Memory B cell (primary cell): ENCODE data around the gene LGMN.
A peak's percentile ranks its signal among the peaks of the same experiment; 100 is the strongest.
"Not testable (repeated sequence)": the region's sequence is repeated elsewhere in the genome, so short reads cannot be mapped to it uniquely, and the experiment has no call there.

Source experiments
- ATAC-seq: fragments of 150-1000 bp; cut with Tn5 transposase; 2 replicates; pipeline ENCODE4 v1.10.0; 2021; ENCODE audit warnings: low read depth, mild to moderate bottlenecking, moderate library complexity
- DNase-seq, 2 donors: peaks; one replicate each; pipeline ENCODE4 v3.0.0; 2022; ENCODE audit warnings: low spot score in 2 of 2
- H3K27ac Mint-ChIP-seq: one replicate; pipeline ENCODE4 v1.8.0; 2022; ENCODE audit warnings: mild to moderate bottlenecking, moderate library complexity, mixed read lengths
- H3K27me3 Mint-ChIP-seq: one replicate; pipeline ENCODE4 v1.8.0; 2022; ENCODE audit warnings: mixed read lengths
- H3K36me3 Mint-ChIP-seq: one replicate; pipeline ENCODE4 v1.8.0; 2022; ENCODE audit warnings: mild to moderate bottlenecking, mixed read lengths
- H3K4me1 Mint-ChIP-seq: one replicate; pipeline ENCODE4 v1.8.0; 2022; ENCODE audit warnings: mixed read lengths
- H3K4me3 Mint-ChIP-seq: one replicate; pipeline ENCODE4 v1.8.0; 2022; ENCODE audit warnings: mild to moderate bottlenecking, moderate library complexity, mixed read lengths
- H3K9me3 Mint-ChIP-seq: one replicate; pipeline ENCODE4 v1.8.0; 2022; ENCODE audit warnings: mixed read lengths

LGMN gene

DNA sequence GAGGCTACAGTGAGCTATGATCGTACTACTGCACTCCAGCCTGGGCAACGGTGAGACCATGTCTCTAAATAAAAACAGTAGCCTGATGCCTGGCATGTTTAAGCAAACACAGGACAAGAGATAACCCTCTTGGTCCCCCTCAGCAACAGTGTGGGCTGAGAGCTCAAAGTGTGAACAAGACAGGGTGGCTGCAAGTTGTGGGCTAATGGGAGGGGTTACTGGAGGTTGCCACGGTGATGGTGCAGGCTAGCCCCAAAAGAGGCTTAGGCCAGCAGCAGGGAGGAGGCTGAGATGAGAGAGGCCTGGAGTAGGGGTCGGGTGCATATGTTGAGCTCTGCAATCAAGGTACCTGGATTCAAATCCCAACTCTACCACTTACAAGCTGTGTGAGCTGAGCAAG is 3.4 kb upstream of the LGMN start:
- Mint-ChIP-seq H3K36me3 (no peaks in the 10 kb centered on the region), H3K4me1 (peaks cover 43% of the 10 kb centered on the region), H3K9me3 (peaks cover 3% of the 10 kb centered on the region), H3K27ac (no peak overlapping the region), H3K27me3 (no peaks in the 10 kb centered on the region), H3K4me3 (no peak overlapping the region)
- DNase-seq (no peak), ATAC-seq (no peak)

DNA sequence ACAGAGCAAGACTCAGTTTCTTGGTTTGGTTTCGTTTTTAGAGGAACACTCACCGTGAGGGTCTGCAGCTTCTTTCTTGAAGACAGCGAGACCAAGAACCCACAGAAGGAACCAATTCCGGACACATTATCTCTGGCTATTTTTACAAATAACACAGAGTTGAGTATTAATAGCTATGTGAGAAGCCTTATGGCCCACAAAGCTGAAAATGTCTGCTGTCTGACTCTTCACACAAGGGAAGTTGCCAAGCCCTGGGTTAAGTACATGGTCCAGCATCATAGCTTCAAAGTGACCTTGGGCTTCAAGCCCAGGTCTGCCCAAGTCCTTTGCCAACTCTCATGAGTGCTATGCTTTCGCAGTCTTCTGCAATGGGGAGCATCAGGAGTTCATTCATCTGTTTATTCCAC is 2.6 kb upstream of the LGMN start:
- Mint-ChIP-seq H3K27ac (peak overlapping the region; percentile 76), H3K4me1 (peaks cover 48% of the 10 kb centered on the region), H3K27me3 (no peaks in the 10 kb centered on the region), H3K9me3 (peaks cover 3% of the 10 kb centered on the region), H3K36me3 (no peaks in the 10 kb centered on the region), H3K4me3 (peak overlapping the region; percentile 83)
- ATAC-seq (no peak), DNase-seq (no peak)

DNA sequence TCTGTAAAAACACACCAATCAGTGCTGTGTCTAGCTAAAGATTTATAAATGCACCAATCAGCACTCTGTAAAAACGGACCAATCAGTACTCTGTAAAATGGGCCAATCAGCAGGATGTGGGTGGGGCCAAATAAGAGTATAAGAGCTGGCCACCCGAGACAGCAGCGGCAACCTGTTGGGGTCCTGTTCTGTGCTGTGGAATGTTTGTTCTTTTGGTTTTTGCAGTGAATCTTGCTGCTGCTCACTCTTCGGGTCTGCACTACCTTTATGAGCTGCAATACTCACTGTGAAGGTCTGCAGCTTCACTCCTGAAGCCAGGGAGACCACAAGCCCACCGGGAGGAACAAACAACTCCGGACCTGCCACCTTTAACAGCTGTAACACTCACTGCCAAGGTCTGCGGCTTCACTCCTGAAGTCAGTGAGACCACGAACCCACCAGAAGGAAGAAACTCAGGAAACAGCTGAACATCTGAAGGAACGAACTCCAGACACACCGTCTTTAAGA is 1.8 kb upstream of the LGMN start:
- Mint-ChIP-seq H3K4me1 (peaks cover 53% of the 10 kb centered on the region), H3K4me3 (peak overlapping the region; percentile 83), H3K27ac (peak overlapping the region; percentile 76)
- DNase-seq = peak; percentile 41 to 42
- not testable (repeated sequence) for H3K36me3 Mint-ChIP-seq, H3K27me3 Mint-ChIP-seq, ATAC-seq, H3K9me3 Mint-ChIP-seq

DNA sequence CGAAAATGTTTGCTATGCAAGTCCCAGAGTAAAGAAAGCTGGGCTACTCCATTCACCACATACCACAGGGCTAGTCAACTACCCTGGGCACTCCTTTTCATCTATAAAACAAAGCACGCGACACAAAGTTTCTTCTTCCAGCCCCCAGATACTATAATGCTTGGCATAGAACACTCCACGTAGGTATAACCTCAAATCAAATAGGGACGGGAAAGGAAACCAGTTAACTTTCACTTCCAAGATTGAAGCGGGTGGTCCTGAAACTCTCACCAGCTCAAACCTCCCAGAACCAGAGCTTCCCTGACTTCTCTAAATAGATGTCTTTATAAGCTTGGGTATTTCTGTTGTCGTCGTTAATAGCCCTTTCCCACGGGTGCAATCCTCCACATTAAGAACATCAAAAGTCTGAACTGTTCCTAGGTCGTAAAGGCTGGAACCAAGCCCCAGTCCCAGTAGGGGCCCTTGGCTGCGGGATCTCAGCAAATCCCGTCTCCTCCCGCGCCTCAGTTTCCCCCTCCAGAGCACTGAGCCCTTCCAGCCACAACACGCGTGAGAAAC is 647 bp downstream of the LGMN start:
- no peaks in the 10 kb centered on the region for H3K36me3 Mint-ChIP-seq
- ATAC-seq = peak; percentile 7
- H3K27ac Mint-ChIP-seq = peak overlapping the region; percentile 87
- DNase-seq = no peak
- no peaks in the 10 kb centered on the region for H3K27me3 Mint-ChIP-seq
- H3K4me3 Mint-ChIP-seq = peak overlapping the region; percentile 89
- peaks cover 3% of the 10 kb centered on the region for H3K9me3 Mint-ChIP-seq
- peaks cover 45% of the 10 kb centered on the region for H3K4me1 Mint-ChIP-seq

DNA sequence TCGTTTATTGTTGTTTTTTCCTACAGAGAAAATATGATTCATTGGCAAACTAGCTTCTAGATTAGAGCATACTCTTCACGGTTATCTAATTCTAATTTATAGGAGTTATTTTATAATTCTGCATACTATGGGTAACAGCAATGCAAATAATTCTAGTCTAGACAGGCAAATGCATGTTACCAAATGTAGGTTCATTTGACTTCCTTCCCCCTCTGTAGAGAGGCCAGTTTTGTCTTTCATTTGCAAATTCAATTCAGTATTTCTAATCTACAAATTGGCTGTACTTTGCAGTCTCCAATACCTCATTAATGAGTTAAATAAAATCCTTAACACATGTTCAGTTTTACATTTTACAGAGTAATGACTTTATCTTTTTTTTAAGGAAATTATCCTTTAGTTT is 4.2 kb downstream of the LGMN start:
- Mint-ChIP-seq H3K9me3 (peaks cover 1% of the 10 kb centered on the region), H3K27ac (no peak overlapping the region), H3K4me3 (no peak overlapping the region), H3K4me1 (peaks cover 34% of the 10 kb centered on the region), H3K36me3 (no peaks in the 10 kb centered on the region), H3K27me3 (no peaks in the 10 kb centered on the region)
- DNase-seq = no peak
- no peak for ATAC-seq

DNA sequence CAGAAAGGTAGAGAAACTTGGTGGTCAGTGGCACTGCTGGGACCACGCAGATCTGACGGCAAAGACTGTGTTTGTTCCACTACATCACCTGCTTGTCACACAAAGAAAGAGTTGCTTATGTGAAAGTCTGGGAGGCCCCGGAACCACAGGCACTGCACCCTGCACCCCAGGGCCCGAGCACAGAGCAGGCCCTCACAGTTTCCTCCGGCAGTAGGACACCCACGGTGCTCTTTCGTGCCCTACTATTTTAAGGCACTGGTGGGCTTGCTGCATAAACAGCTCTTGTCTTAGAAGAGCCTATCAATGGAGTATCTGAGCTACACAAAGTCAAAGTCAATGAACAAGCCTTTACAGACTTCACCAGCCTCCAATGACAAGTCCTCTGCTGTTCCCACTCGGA is 8.0 kb downstream of the LGMN start:
- no peaks in the 10 kb centered on the region for H3K27me3 Mint-ChIP-seq
- H3K36me3 Mint-ChIP-seq = no peaks in the 10 kb centered on the region
- DNase-seq = no peak
- no peak for ATAC-seq
- no peak overlapping the region for H3K27ac Mint-ChIP-seq
- peaks cover 15% of the 10 kb centered on the region for H3K4me1 Mint-ChIP-seq
- no peaks in the 10 kb centered on the region for H3K9me3 Mint-ChIP-seq
- H3K4me3 Mint-ChIP-seq = no peak overlapping the region

DNA sequence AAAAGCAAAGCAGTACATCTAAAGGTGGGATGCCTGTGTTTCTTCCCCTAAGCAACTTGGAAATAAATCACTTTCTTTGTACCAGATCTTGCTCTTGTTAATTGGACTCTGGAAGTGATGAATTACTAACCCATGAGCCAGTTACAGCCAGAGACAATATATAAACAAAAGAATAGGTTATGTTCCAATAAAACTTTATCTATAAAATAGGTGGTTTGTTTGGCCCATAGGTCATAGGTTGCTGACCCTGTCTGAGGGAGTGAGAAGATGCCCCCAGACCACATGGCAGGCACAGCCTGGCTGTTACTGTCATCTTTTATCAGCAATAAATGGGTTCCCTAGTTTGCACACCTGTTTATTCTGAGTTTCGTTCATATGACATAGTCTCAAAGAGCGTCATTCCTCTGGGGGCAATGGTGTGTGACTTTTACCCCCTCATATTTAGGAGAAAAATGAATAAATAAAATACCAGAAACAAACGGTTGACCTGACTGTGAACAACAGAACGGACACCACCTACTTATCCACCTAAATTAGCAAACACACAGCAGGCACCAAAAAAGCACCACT is 10.7 kb downstream of the LGMN start:
- Mint-ChIP-seq H3K36me3 (no peaks in the 10 kb centered on the region), H3K9me3 (no peaks in the 10 kb centered on the region), H3K4me1 (peaks cover 13% of the 10 kb centered on the region), H3K27ac (peak overlapping the region; percentile 13), H3K4me3 (no peak overlapping the region), H3K27me3 (no peaks in the 10 kb centered on the region)
- ATAC-seq (peak; percentile 60), DNase-seq (no peak)

DNA sequence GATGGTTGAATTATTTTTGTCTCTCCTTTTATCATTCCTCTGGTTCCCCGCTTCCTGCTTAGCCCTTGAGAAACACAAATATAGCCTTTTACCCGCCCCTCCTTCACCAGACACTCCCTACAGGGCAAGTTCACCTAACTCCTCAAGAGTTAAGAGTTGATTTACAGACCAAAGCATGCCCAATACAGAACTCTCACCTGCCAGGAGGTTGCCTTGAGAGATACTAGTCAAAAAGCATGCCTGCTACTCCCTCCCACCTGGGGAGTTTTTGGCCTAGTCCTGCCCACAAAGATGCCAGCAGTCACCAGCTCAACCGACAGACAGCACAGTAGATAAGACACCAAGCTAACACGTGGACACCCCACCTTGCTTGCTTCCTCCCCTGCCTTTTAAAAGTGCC is 11.2 kb downstream of the LGMN start:
- no peaks in the 10 kb centered on the region for H3K27me3 Mint-ChIP-seq
- H3K27ac Mint-ChIP-seq = peak overlapping the region; percentile 13
- H3K36me3 Mint-ChIP-seq = peaks cover 2% of the 10 kb centered on the region
- no peak overlapping the region for H3K4me3 Mint-ChIP-seq
- ATAC-seq (peak; percentile 56), DNase-seq (no peak)
- no peaks in the 10 kb centered on the region for H3K9me3 Mint-ChIP-seq
- H3K4me1 Mint-ChIP-seq = peaks cover 13% of the 10 kb centered on the region

DNA sequence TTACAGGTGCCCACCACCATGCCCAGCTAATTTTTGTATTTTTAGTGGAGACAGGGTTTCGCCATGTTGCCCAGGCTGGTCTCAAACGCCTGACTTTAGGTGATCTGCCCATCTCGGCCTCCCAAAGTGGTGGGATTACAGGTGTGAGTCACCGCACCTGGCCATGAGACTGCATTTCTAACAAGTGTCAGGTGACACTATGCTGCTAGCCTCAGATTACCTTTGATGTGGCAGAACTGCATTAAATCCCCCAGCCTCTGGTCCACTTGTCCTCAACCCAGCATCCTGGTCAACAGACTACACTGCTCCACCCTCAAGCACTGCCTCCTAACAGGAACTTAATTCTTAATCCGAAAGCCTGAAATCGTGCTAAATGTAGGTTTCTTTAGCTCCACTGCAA is 13.1 kb downstream of the LGMN start:
- no peak overlapping the region for H3K27ac Mint-ChIP-seq
- no peaks in the 10 kb centered on the region for H3K9me3 Mint-ChIP-seq
- DNase-seq = no peak
- ATAC-seq = no peak
- no peaks in the 10 kb centered on the region for H3K27me3 Mint-ChIP-seq
- peaks cover 13% of the 10 kb centered on the region for H3K4me1 Mint-ChIP-seq
- H3K36me3 Mint-ChIP-seq = peaks cover 13% of the 10 kb centered on the region
- H3K4me3 Mint-ChIP-seq = no peak overlapping the region

DNA sequence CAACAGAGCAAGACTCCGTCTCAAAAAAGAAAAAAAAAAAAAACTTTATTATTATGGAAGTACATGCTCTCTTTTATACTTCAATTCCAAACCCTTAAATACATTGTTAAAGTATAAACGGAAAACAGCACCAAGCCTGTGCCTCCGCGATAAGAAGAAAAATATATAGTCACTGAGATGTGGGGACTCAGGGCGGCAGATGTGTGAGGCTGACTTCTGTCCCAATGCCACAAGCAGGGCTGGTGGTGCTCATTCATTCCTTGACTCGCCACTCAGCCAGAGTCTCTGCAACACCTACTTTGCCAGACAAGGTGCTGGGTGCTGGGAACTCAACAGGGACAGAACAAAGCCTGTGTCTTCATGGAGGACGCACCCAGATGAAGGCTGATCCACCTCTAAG is 13.8 kb downstream of the LGMN start:
- Mint-ChIP-seq H3K27me3 (no peaks in the 10 kb centered on the region), H3K27ac (no peak overlapping the region), H3K9me3 (no peaks in the 10 kb centered on the region), H3K4me1 (peaks cover 13% of the 10 kb centered on the region), H3K36me3 (peaks cover 15% of the 10 kb centered on the region), H3K4me3 (no peak overlapping the region)
- DNase-seq (no peak), ATAC-seq (no peak)

DNA sequence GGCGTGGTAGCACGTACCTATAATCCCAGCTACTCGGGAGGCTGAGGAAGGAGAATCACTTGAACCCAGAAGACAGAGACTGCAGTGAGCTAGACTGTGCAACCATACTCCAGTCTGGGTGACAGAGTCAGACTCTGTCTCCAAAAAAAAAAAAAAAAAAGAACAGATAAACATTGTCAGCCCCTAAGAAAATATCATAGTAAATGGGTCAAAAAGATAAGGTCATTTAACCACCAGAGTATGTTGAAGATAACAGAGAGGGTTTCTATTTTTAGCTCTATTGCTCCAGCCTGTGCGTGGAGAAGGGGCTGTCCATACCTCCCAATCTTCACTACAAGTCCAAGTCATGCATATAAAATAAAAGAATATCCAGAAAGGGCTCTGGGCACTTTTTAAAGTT is 15.4 kb downstream of the LGMN start:
- ATAC-seq (no peak), DNase-seq (no peak)
- Mint-ChIP-seq H3K9me3 (no peaks in the 10 kb centered on the region), H3K36me3 (peaks cover 15% of the 10 kb centered on the region), H3K27ac (no peak overlapping the region), H3K4me3 (no peak overlapping the region), H3K4me1 (peaks cover 12% of the 10 kb centered on the region), H3K27me3 (no peaks in the 10 kb centered on the region)

DNA sequence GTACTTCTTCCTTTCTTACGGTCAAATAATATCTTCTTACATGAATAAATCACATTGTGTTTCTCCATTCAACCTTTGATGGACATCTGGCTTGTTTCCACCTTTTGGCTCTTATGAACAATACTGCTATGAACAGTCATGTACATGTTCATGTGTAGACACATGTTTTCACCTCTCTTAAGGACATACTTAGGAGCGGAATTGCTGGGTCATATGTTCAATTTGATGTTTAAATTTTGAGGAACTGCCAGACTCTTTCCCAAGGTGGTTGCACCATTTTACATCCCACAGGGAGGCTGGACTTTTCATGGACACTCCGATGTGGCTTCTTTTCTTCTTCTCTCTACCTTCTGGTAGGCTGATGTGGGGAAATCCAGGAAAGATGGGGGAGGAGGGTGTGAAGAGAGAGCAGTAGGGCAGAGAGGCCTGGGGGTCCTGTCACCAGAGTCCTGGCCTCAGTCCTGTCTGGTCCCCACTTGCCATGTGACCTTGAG is 16.8 kb downstream of the LGMN start:
- no peak for DNase-seq
- no peaks in the 10 kb centered on the region for H3K27me3 Mint-ChIP-seq
- H3K27ac Mint-ChIP-seq = no peak overlapping the region
- no peak overlapping the region for H3K4me3 Mint-ChIP-seq
- H3K36me3 Mint-ChIP-seq = peaks cover 23% of the 10 kb centered on the region
- no peak for ATAC-seq
- H3K4me1 Mint-ChIP-seq = peaks cover 4% of the 10 kb centered on the region
- no peaks in the 10 kb centered on the region for H3K9me3 Mint-ChIP-seq

DNA sequence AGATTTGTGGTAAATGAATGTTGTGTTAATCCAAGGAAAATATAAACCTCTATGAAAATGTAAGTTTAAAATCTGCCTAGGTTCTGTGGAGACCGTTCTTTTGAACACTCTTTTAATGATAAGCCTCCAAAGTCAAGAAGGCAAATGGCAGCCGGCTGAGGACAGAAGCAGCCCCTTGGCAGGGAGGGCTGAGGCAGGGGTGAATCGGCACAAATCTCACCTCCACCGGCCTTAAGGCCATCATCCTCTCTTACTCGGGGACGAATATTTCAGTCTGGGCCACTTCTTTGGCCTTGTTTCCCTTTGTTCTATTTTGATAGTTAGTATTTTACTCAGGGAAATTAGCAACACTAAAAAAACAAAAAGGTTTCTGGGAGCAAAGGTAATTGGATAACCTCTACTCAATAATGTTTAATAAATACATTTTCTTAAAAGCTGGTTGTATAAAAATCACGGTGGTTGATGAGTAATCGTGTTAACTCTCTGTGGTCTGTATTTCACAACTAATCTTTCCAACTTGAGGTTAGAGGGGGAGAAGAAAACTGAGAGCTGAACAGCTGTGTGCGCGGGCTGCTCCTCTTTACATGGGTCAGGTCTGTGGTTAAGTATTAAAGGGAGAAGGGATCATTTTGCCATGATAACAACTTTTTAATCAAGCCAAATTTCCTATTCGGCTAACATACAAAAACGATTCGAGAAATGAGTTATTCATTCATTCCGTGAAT is 18.6 kb downstream of the LGMN start:
- peaks cover 3% of the 10 kb centered on the region for H3K4me1 Mint-ChIP-seq
- H3K27ac Mint-ChIP-seq = no peak overlapping the region
- H3K9me3 Mint-ChIP-seq = no peaks in the 10 kb centered on the region
- peaks cover 31% of the 10 kb centered on the region for H3K36me3 Mint-ChIP-seq
- H3K27me3 Mint-ChIP-seq = no peaks in the 10 kb centered on the region
- no peak for ATAC-seq
- no peak for DNase-seq
- no peak overlapping the region for H3K4me3 Mint-ChIP-seq

DNA sequence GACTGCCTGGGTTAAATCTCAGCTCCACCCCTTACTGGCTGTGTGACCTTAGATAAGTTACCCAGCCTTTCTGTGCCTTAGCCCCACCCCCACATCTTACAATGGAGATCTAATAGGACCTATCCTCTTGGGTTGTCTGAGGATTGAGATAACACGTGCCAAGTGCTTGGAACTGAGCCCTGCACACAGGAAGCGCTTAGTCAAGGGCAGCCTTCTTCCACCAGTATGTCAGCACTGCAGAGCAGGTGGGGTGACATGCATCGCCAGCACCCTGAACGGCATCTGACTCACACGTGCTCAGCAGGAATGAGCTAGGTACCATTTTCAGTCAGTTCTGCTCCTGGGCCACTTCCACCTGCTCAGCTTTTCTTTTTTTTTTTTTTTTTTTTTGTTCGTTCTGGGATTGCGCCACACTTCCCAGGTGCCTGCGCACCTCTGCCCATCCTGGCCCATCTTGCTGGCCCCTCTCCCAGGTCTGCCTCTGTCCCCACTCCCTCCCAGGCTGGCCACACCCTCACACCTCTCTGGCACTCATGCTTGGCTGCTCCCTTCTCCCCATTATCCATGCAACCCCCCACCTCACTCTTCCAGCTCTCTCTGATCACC is 19.6 kb downstream of the LGMN start:
- ATAC-seq (peak; percentile 76), DNase-seq (no peak)
- H3K9me3 Mint-ChIP-seq = no peaks in the 10 kb centered on the region
- H3K27ac Mint-ChIP-seq = peak overlapping the region; percentile 5
- H3K36me3 Mint-ChIP-seq = peaks cover 32% of the 10 kb centered on the region
- H3K27me3 Mint-ChIP-seq = no peaks in the 10 kb centered on the region
- H3K4me3 Mint-ChIP-seq = no peak overlapping the region
- peaks cover 5% of the 10 kb centered on the region for H3K4me1 Mint-ChIP-seq
